HG03159 (cell line): Measurements from ENCODE around the gene APMAP.

ENCODE experiments used
- ATAC-seq: cut with Tn5 transposase; IDR thresholded peaks from one replicate; pipeline ENCODE4 v1.9.1; 2021; ENCODE audit warnings: mild to moderate bottlenecking, moderate library complexity; ENCODE audit not compliant: unreplicated experiment

Gene APMAP

GRCh38 chr20:24914388-24915241 lies 77.9 kb downstream of the APMAP start:
- no peak for ATAC-seq

- ATAC-seq = no peak
These were observed 79.4 kb downstream of the APMAP start for GRCh38 chr20:24913076-24913628.
